Epithelial cell of esophagus (primary cell): ENCODE results near the gene VPS35L.

ENCODE experiments used
- DNase-seq: peaks from one replicate; pipeline ENCODE4 v3.0.0; 2010; ENCODE audit warnings: low read depth
- H3K4me3 ChIP-seq: 2 replicates; pipeline ENCODE4 v1.5.1; 2011; ENCODE audit warnings: mild to moderate bottlenecking, low read length, control low read depth
- TF ChIP-seq, protein P1 (sequence below): IDR thresholded peaks from 2 replicates; pipeline ENCODE4 v1.5.1; 2011; ENCODE audit warnings: low read depth, mild to moderate bottlenecking, low read length, control low read depth, inconsistent platforms; ENCODE audit not compliant: insufficient read depth; ENCODE audit errors: missing control alignments

The VPS35L gene

DNA sequence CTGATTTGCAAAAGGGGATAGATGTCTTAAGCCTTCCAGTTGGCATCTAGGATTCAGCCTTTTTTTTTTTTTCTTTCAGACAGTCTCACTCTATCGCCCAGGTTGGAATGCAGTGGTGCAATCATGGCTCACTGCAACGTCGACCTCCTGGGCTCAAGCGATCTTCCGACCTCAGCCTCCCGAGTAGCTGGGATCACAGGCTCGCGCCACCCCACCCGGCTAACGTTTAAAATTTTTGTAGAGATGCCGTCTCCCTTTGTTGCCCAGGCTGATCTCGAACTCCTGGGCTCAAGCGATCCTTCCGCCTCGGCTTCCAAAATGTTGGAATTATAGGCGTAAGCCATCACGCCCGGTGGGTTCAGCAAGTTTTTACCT, 32.3 kb upstream of the VPS35L start:
- no peak overlapping the region for H3K4me3 ChIP-seq

DNA sequence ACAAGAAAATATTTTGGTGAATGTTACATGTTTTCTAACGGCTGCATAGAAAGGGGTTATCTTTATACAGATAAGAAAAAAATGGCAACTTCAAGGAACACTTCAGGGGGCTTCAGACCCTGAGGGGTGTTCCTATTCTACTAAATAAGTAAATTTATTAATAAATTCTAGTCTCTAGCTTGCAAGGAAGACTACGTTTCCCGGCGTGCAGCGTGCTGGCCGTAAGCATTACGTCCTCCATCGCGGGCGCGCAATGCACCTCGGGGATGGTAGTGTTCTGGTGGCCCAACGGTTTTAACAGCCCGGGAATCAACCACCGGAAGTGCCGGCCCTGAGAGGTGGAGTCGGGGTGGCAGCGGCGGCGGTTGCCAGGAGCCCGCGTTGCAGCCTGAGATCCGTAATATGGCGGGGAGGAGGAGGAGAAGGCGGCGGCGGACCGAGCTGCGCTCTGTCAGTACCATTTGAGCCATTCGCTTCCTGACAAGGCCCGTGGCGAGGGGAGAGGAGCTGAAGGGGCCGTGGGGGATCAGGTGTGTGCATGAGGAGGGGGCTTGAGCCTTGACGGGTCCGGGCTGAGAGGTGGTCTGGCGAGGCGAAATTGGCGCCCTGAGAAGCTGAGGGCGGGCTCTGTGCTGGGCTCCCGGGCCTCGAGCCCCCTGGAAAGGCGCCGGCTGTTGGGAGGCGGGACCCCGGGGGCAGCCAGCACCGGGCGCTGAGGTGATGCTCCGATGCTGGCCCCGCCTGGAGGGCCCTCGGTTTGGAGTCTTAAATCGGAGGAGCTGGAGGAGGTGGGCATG, 31.7 kb upstream of the VPS35L start, which contains the start of gene CCP110:
Gene CCP110 (plus strand): TSS at position 384 of the 797 bp plus-strand sequence. CDS start 3,940 bp downstream, outside the sequence.
- TF ChIP-seq, protein P1, sequence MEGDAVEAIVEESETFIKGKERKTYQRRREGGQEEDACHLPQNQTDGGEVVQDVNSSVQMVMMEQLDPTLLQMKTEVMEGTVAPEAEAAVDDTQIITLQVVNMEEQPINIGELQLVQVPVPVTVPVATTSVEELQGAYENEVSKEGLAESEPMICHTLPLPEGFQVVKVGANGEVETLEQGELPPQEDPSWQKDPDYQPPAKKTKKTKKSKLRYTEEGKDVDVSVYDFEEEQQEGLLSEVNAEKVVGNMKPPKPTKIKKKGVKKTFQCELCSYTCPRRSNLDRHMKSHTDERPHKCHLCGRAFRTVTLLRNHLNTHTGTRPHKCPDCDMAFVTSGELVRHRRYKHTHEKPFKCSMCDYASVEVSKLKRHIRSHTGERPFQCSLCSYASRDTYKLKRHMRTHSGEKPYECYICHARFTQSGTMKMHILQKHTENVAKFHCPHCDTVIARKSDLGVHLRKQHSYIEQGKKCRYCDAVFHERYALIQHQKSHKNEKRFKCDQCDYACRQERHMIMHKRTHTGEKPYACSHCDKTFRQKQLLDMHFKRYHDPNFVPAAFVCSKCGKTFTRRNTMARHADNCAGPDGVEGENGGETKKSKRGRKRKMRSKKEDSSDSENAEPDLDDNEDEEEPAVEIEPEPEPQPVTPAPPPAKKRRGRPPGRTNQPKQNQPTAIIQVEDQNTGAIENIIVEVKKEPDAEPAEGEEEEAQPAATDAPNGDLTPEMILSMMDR = no peak
- peak; percentile 99 for DNase-seq
- H3K4me3 ChIP-seq = peak within 1 kb of the TSS; percentile 90

More for the DNA sequence above, 32.3 kb upstream of the VPS35L start:
- TF ChIP-seq, protein P1 = no peak
- no peak for DNase-seq

DNA sequence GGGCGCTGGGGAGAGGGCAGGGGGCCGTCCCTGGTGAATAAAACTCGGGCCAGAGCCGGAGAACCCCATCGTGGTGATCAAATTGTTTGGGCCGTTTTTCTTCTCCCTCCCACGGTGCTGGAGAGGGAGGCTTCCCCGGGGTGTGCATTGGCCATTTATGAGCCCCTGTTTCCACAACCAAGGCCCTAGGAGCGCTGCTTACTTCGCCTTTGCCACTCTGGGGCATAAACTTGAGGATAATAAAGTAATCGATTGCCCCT, 31.2 kb upstream of the VPS35L start:
- H3K4me3 ChIP-seq = peak overlapping the region; percentile 90
- TF ChIP-seq, protein P1 = no peak
- no peak for DNase-seq

DNA sequence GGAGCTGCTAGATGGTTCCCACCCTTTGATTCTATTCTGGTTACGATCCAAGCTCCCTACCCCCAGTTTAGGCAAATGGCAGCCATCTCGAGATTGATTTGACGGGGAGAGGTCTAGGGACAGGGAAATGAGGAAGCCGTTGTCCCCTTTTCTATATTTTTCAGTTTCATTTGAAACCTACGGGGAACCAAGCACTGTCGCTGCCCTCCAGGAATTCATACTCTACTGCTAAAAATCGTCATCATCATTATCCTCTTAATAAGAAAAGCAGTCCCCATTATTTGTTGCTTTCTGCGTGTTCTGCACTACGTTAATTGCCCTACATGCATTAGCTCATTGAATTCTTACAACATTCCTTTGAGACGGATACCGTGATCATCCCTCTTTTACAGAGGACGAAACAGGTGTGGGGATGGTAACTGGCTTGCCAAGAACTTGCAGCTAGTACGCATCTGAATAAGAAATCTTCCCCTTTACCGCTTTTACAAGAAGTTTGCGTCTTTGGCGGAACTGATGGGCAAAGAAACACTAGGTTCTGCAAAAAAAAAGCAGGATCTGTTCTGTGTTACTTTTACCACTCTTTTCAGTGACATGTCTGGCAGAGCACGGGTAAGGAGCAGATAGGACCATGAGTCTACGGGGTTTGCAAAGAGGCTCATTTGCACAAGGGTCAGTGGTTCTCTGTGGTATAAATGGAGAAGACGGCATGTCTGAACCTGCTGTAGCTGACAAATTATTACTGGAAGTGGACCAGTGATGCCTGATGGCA, 30.7 kb upstream of the VPS35L start:
- DNase-seq = peak; percentile 66
- H3K4me3 ChIP-seq = peak overlapping the region; percentile 90
- TF ChIP-seq, protein P1 = no peak

DNA sequence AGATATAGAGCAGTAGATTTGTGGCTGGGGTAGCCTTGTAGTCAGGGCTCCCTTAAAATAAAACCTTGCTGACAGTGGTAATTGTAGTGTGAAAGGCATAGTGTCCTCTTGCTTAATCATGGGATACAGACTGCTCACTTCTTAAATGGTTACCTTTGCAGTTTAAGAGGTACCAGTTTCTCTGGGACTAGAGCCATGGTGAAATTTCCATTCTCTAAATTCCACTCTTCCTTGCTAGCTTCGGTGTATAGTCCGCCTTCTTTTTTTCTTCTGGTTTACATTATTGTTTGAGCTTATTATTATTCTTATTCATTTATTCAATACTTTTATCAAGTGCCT, 30.1 kb upstream of the VPS35L start:
- TF ChIP-seq, protein P1 = no peak
- DNase-seq = no peak
- peak overlapping the region; percentile 90 for H3K4me3 ChIP-seq

DNA sequence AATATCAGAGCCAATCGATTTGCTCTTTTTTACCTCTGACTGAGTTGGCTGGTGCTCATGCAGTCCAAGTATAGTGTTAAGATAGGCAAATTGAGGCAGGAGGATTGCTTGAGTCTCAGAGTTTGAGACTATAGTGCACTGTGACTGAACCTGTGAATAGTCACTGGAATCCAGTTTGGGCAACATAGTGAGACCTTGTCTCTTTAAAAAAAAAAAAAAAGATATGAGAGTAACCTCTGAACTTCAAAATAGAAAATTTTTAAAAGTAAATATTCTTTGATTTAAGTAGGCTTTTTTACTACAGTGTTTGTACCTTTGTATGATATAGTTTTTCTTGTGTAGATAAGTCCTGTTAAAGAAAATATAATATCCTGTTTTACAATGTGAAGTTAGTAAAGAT, 28.3 kb upstream of the VPS35L start:
- TF ChIP-seq, protein P1 = no peak
- no peak overlapping the region for H3K4me3 ChIP-seq
- DNase-seq = no peak
